HG03280 (cell line): ENCODE data around the gene C2orf76.
"Not testable (repeated sequence)": the region's sequence is repeated elsewhere in the genome, so short reads cannot be mapped to it uniquely, and the experiment has no call there.

ENCODE experiments used
- ATAC-seq: cut with Tn5 transposase; IDR thresholded peaks from one replicate; pipeline ENCODE4 v1.9.1; 2021; ENCODE audit warnings: mild to moderate bottlenecking, moderate library complexity; ENCODE audit not compliant: unreplicated experiment

The C2orf76 gene

DNA sequence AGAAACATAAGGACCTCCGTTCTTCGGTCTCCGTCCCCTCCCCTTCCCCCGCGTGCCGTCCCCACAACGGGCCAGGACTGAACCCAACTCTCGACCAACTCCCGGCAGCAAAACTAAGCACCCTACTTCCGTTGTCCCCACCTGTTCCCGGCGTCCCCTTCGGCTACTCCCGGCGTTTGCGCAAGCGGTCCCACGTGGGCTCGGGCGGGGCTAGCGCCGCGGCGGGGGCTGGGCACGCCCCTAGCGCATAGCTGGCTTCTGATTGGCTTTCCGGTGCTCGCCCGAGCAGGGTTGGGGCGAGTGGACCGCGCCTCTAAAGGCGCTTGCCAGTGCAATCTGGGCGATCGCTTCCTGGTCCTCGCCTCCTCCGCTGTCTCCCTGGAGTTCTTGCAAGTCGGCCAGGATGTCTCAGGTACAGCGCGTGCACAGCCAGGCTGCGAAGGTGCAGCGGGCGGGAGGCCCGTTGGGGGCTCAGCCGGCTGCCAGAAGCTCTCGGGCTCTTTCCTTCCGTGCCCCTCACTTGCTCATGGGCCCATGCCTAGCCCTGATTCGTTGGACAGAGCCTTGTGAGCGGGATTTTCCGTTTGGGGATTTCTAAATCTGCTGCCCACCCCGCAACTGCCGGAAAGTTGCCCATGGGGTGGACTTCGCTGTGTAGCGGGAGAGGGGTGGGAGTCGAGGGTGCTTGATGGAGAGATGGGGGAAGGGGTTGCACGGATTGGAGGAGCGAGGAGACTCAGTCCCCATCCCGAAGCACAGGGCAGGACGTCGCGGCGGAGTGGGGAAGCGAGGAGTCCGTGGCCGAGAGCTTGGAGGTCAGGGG lies at the start of gene C2orf76, which contains the start of gene DBI:
Gene C2orf76 (minus strand): TSS at position 186 of the 823 bp plus-strand sequence. CDS start 26,875 bp downstream, outside the sequence.
Gene DBI (plus strand): TSS at position 329 of the 823 bp plus-strand sequence. CDS start 75 bp downstream, at position 404.
- ATAC-seq, result peak; percentile 95

DNA sequence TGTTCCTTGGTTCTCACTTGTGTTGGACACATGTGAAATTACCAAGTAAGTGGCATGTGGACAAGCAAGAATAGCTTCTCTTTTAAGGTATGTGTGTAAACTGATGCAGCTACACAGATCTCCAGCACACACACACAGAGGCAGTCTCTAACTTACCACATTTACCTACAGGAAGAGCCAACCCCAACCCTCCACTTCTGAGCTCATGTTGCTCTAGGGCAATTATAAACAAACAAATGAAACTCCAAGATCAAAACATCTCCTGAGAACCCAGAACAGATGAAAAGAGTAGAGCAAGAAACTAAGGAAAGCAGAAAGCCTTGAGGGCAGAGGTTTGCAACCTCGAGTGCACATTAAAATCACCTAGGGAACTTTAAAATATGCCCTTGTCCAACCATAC lies 49.0 kb upstream of the C2orf76 start:
- ATAC-seq, result no peak

DNA sequence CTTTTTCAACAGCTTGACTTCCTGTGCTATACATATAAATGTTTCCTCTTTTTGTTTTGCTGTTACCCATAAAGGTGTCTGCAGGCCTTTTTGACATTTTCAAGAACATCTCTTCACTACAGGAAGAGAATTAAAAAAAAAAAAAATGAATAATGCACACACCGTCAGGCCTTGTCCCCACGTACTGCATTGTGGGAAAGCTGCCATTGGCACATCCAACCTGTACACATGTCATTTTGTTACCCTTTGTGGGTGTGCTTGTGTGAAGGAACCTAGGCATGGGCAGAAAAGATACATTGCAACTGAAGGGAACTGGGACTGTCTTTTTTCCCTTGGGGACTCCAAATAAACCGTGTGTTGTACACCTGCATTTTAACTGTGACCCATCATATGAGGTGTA lies 48.3 kb upstream of the C2orf76 start:
- no peak for ATAC-seq

DNA sequence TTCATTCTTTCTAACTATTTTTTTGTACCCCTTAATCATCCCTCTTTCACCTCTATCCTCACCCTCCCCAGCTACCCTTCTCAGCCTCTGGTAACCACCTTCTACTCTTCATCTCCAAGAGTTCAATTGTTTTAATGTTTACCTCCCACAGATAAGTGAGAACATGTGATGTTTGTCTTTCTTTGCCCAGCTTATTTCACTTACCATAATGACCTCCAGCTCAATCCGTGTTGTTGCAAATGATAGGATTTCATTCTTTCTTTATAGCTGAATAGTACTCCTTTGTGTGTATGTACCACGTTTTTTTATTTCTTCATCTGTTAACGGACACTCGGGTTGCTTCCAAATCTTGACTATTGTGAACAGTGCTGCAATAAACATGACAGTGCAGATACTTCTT lies 42.9 kb upstream of the C2orf76 start:
- no peak for ATAC-seq

DNA sequence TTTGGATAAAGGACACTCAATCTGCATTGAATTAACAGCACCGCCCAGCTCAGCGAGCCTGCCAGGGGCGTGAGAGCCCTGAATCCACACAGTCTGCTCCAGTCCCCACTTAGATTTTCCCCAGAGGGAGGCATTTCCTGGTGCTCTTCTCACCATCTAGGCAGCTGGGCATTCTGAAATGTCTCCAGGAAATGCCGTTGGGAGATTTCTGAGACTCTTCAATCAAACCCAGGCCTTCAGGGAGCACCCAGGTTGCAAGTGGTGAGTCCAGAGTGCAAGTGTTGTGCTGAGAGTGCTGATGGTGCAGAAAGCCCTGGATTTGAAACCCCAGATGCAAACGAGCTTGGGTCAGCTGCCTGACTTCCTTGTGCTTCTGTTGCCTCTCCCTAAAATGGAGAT lies 41.6 kb upstream of the C2orf76 start:
- ATAC-seq, result no peak

DNA sequence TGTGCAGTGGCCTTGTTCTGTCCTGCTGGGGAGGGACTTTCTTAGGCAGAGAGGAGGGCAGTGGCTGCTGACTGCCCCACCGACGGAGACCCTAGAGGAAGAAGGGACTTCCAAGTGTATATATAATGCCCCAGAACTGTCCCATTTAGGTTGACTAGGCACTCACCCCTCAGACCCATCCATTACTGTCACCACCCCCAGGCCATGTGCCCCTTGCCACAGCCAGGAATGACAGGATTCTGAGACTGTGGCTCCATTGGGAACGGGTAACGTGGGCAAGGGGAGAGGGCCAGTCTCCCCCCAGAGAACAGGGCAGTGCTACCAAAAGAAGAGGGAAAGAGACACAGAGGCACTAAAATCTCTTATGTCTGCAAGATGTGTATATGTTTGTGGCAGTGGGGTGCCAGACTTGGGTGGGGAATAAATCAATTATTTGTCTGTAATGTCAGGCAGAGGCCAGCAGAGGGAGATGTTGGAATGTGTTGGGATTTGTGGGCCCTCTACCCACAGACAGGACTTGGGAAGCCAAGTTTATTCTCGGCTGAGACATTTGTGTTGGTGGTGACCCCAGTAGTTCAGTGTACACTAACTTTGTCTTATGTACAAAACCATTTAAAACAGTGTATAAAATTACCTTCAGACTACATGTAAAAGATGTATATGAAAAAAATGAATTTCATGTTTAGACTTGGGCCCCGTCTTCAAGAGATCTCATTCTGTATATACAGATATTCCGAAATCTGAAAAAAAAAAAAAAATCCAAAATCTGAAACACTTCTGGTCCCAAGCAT lies 41.0 kb upstream of the C2orf76 start:
- ATAC-seq, result peak; percentile 61

DNA sequence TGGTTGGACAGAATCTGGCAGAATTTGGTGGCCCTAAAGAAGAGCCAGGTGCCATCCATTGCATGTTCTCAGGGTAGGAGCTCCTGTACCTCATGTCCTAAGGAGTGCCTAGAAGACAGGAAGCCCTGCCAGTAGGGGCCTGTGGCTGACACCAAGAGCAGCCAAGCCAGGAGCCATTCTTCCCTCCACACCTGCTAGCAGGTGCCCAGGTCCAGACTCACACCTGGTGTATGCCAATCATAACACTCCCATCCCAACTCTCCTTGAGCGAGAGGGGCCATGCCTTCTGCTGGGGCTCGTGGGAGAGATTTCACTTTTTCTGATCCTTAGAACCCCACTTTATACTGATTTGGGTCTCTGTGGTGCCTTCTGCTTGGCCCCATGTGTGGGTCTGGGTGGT lies 38.5 kb upstream of the C2orf76 start:
- ATAC-seq, result no peak

DNA sequence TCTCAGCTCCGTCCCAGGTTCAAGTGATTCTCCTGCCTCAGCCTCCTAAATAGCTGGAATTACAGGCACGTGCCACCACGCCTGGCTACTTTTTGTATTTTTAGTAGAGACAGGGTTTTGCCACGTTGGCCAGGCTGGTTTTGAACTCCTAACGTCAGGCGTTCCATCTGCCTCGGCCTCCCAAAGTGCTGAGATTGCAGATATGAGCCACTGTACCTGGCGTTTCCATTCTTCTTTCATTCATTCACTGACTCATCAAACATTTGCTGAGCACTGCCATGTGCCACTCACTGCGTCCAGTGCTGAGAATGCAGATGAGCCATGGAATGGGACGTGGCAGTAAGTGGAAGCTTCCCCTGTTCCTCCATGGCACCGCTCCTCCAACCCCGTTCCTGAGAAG lies 37.0 kb upstream of the C2orf76 start:
- not testable (repeated sequence) for ATAC-seq

DNA sequence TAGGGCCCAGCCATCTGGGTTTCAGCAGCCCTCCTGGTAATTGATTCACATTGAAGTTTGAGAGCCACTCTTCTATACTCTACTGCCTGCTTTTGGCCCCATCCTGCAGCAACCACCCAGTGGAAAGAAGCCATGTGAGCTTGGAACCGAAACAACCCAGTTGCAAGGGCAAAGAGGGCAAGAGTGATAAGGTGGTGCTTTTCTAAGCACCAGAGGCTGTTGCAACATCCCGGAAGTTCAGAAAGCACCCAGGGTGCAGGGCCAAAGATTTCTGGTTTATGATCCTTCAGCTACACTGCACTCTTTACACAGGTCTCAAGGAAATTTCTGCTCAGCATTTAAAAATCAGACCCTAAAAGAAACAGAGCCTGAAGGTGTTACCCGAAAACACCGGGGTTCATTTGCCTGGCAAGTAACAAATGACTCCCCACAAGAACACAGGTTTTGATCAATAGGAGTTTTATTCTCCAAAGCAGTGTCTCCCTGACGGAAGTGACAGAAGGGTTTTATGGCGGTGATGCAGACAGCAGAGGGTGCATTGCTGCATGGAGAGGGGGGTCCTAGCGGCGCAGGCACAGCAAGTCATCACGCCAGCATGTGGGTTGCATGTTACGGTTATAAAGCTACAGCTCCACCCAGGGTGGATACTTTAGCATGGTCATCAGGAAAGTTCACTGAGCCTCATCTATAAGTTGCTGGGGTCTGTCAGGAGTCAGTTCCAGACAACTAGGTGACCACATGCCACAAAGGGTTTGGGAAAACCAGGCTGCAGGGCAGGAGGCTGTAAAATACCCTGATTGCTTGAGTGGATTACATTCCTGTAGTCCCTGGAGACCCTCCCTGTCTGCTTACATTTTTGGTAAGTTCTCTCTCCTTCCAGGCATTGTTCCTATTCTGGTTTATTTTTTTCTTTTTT lies 36.3 kb upstream of the C2orf76 start:
- ATAC-seq, result no peak

DNA sequence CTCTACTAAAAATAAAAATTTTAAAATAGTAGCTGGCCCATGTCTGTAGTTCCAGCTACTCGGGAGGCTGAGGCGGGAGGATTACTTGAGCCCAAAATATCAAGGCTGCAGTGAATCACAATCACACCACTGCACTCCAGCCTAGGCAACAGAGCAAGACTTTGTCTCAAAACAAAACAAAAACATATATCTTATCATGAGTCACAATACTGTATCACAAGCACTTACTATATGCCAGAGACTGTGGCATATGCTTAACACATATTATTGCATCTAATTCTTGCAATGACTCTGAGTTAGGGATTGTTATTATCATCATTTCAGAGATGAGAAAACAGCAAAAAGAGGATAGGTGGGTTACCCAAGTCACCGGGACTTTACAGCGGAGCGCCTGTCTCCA lies 35.5 kb upstream of the C2orf76 start:
- ATAC-seq, result no peak

DNA sequence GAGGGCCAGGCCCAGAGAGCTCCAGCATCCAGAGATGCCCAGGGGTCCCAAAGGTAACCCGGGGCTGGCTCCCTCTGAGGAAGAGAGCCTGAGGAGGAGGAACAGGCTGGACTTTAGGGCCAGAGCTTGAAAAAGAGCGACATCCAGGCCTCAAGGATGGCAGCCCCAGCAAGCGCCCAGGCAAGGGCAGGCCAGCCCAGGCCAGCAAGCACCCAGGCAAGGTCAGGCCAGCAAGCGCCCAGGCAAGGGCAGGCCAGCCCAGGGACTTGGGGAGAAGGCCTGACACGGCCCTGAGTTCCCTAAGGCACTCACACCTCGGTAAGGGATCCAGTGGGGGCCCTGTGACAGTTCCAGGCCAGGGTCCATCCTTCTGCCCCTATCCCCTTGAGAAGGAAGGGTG lies 30.6 kb upstream of the C2orf76 start:
- ATAC-seq, result no peak

DNA sequence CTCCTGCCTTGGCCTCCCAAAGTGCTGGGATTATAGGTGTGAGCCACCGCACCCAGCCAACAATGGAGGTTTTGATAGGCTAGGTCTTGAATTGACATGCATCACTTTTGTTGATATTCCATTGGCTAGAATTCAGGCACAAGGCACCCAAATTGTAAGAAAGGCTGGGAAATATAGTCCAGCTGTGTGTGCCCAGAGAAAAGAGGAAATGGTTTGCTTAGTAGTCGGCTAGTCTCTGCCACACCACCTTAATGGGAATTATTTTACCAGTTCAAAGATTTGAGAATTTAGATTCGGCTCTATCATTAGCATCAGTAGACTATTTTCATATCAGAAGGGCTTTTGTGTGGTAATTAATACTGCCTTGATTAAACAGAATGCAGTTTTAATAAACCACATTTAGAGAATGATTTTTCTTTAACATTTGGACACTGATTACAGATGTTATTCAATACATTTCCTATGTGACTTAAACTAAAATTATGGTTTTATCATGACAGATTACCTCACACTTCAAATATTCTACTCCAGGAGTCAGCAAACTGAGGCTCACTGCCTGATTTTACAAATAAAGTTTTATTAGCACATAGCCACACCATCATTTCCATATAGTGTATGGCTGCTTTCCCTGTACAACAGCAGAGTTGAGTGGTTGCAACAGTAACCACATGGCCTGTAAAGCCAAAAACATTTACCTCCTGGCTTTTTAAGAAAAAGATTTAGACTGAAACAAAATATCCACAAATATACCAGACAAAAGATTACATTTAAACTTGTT lies 27.5 kb upstream of the C2orf76 start:
- no peak for ATAC-seq

DNA sequence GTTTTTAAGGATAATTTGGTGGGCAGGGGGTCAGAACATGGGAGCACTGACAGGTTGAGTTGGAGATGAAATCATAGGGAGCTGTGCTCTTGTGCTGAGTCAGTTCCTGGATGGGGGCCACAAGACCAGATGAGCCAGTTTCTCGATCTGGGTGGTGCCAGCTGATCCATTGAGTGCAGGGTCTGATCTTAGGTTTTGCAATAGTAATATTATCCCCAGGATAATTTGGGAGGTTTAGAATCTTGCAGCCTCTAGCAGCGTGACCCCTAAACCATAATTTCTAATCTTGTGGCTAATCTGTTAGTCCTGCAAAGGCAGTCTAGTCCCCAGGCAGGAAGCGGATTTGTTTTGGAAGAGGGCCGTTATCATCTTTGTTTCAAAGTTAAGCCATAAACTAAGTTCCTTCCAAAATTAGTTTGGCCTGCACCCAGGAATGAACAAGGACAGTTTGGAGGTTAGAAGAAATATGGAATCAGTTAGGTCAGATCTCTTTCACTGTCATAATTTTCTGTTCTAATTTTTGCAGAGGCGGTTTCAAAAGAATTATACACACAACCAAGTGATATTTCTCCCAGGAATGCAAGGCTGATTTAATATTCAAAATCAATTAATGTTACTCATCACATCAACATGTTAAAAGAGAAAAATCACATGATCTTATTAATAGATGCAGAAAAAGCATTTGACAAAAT lies 23.1 kb upstream of the C2orf76 start:
- no peak for ATAC-seq

DNA sequence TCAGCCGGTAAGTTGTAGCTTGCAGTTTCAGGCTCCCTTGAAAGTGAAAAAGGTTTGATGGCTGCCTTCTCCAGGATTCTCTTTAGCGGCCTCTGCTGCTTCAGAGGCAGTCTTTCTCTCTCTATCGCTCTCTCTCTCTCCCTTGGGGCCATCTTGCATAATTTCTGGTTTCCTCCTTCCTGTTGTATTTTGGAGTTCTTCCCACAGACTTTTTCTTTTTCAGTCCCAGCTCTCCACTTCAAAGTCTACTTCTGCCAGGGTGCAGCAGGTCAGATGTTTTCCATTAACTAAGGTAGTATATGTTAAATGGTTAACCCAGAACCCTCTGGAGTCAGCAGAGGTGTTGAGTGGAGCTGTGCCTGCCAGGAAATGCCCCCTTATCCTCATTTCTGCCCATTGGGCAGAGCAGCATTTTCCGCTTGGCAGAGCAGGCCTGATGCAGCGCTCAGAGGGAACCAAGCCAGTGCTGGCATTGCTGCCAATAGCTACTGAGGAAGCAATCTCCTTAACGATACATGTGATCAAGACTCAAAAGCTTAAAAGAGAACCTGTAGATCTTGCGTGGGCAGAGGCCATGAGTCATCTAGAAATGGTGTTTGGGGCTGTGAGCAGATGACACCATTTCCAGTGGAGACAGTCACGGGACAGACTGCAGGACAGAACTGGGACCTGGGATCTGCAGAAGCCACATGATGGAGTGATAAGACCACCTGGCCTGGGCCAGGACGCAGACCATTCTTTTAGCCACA lies 20.9 kb upstream of the C2orf76 start:
- ATAC-seq, result peak; percentile 74

DNA sequence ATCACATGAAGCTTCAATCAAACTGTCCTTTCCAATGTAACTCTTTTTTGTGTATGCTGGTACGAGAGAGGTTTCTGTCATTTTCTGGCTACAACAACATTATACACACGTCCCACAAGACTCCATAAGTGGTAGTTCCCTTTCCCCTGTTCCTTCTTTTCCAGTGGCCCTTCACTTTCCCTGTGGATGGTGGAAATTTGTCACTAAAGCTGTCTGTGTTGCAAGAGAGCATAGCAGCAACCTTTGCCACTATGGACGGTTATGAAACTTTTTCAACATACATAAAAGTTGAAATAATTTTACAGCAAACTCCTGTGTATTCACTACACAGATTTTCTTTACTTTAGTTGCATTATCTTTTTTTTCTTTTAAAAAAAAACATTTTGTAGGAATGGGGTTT lies 18.8 kb upstream of the C2orf76 start:
- ATAC-seq, result no peak

DNA sequence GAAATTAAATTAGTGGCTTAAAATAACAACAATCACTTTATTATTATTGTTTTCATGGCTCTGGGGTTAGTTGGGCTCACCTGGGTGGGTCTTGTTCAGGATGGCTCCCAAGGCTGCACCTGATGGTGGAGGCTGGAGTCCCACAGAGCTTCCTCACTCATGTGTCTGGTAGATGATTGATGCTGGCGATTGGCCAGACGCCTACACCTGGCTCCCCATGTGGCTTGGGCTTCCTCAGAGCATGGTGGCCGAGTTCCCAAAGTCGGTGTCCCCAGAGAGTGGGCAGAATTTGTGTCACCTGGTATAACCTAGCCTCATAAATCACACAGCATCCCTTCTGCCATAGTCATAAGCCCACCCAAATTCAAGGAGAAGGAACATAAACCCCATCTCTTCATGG lies 18.3 kb upstream of the C2orf76 start:
- ATAC-seq, result no peak

DNA sequence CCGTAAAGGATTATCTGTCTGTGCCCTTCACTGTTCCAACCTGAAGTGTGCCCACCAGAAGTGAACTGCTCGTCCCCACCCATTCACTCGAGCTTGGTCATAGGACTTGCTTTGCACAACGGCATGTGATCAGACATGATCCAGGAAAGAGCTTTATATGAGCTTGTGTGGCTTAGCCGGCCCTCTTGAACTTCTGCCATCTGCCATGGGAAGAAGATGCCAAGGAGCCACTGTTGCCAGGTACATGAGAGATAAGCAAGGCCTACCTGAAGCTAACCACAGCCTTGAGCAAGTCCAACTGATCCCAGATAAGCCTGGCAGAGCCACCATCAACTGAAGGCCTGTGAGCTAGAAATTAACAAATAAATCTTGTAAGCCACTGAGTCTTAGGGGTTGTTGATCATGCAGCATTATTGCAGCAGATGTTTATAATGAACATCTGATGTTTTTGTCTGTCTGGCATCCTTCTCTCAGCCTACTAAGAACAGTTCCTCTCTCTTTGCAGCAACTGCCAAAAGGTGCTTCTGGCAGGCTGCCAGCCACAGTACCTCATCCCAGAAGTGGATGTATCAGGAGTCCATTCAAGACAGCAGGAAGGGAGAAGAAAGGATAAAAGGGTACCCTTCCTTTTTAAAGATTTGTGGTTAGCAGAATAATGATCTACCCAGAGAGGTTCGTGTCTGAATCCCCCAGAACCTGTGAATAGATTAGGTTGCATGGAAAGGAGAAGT lies 16.9 kb upstream of the C2orf76 start:
- ATAC-seq, result no peak

DNA sequence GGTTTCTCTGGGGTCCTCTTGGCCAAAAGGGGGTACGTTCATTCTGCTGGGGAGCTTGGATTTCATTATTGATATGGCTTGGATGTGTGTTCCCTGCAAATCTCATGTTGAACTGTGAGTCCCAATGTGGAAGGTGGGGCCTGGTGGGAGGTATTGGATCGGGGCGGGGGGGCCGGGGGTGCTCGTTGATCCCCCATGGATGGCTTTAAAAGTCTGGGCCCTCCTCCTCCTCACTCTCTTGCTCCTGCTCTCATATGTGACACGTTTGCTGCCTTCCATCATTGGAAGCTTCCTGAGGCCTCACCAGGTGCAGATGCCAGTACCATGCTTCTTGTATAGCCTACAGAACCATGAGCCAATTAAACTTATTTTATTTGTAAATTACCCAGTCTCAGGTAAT lies 11.9 kb upstream of the C2orf76 start:
- ATAC-seq, result no peak
